ENCODE measurements around the gene ATP2C2.
A peak's percentile ranks its signal among the peaks of the same experiment; 100 is the strongest.

The ATP2C2 gene

GRCh38 chr16:84366208-84366607, 2.1 kb upstream of the ATP2C2 start:
- Mint-ChIP-seq H3K4me1 (peaks cover 10% of the 10 kb centered on the region), H3K36me3 (ENCODE audit: low read depth) (no peaks in the 10 kb centered on the region), H3K4me3 (no peak overlapping the region), H3K27ac (no peak overlapping the region), H3K27me3 (peaks cover 51% of the 10 kb centered on the region), H3K9me3 (no peaks in the 10 kb centered on the region)
- DNase-seq (no peak), ATAC-seq (no peak)

DNA sequence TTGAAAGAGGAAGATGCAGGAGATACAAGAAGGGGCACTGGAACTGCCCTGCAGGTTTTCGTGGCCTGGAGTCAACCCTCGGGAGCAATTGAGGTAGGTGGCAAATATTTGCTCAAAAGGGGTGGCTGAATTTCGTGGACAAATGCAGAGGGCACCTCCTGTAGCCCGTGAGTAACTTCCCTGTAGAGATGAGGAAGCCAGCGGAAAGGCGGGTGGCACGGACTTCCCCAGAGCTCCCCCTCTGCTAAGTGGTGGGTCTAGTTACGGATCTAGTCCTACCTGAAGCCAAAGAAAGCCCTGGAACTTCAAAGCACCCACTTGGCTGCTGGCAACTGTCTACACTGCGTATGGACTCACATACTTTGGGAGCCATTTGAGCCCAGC, 1.0 kb upstream of the ATP2C2 start:
- Mint-ChIP-seq H3K9me3 (no peaks in the 10 kb centered on the region), H3K27me3 (peaks cover 58% of the 10 kb centered on the region), H3K4me3 (no peak overlapping the region), H3K4me1 (peaks cover 6% of the 10 kb centered on the region), H3K27ac (no peak overlapping the region), H3K36me3 (ENCODE audit: low read depth) (no peaks in the 10 kb centered on the region)
- ATAC-seq, result no peak
- no peak for DNase-seq

GRCh38 chr16:84367750-84368307, 509 bp upstream of the ATP2C2 start:
- Mint-ChIP-seq H3K4me1 (peaks cover 6% of the 10 kb centered on the region), H3K27ac (no peak overlapping the region), H3K36me3 (ENCODE audit: low read depth) (no peaks in the 10 kb centered on the region), H3K9me3 (no peaks in the 10 kb centered on the region), H3K4me3 (no peak overlapping the region), H3K27me3 (peaks cover 58% of the 10 kb centered on the region)
- ATAC-seq (no peak), DNase-seq (no peak)

- no peak overlapping the region for H3K27ac Mint-ChIP-seq
- peaks cover 64% of the 10 kb centered on the region for H3K27me3 Mint-ChIP-seq
- ATAC-seq, result no peak
- H3K36me3 Mint-ChIP-seq (ENCODE audit: low read depth), result no peaks in the 10 kb centered on the region
- H3K9me3 Mint-ChIP-seq, result no peaks in the 10 kb centered on the region
- peaks cover 12% of the 10 kb centered on the region for H3K4me1 Mint-ChIP-seq
- DNase-seq, result no peak
- no peak overlapping the region for H3K4me3 Mint-ChIP-seq
Measured at GRCh38 chr16:84369105-84369504, 767 bp downstream of the ATP2C2 start.

- ATAC-seq, result no peak
- no peak overlapping the region for H3K27ac Mint-ChIP-seq
- no peak overlapping the region for H3K4me3 Mint-ChIP-seq
- no peaks in the 10 kb centered on the region for H3K9me3 Mint-ChIP-seq
- DNase-seq, result no peak
- peaks cover 14% of the 10 kb centered on the region for H3K4me1 Mint-ChIP-seq
- H3K27me3 Mint-ChIP-seq, result peaks cover 60% of the 10 kb centered on the region
- no peaks in the 10 kb centered on the region for H3K36me3 Mint-ChIP-seq (ENCODE audit: low read depth)
Measured at GRCh38 chr16:84369938-84370627, 1.7 kb downstream of the ATP2C2 start.

DNA sequence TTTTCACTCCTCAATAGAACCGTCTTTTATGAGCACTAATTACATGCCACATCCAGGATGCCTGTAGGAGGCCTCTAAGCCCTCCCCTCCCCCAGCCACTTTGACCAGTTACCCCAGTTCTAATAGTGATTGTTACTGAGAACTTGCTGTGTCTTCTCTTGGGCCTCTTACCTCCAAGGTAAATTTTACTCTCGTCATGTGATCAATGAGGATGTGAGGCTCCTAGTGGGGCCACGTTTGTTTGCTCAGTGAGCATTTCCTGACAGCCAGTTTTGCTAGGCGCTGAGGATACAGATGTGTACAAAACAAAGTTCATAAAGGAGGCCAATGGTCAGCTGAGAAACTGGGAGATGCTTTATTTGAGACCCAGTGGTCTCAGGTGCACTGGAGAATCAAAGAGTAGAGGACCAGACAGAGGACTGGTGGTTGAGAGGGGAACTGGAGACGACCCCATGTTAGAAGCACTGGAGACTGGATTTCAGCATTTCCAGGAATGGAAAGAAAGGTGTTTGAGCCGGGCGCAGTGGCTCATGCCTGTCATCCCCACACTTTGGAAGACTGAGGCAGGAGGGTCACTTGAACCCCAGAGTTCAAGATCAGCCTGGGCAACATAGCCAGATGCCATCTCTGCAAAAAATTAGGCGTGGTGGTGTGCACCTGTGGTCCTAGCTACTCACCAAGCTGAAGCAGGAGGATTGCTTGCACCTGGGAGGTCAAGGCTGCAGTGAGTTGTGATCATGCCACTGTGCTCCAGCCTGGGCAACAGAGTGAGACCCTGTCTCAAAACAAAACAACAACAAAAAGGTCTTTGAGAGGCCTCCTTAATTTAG, 2.6 kb downstream of the ATP2C2 start:
- H3K4me3 Mint-ChIP-seq, result no peak overlapping the region
- H3K9me3 Mint-ChIP-seq, result no peaks in the 10 kb centered on the region
- peaks cover 67% of the 10 kb centered on the region for H3K27me3 Mint-ChIP-seq
- H3K36me3 Mint-ChIP-seq (ENCODE audit: low read depth), result no peaks in the 10 kb centered on the region
- H3K4me1 Mint-ChIP-seq, result peaks cover 14% of the 10 kb centered on the region
- no peak overlapping the region for H3K27ac Mint-ChIP-seq
- ATAC-seq (no peak), DNase-seq (no peak)

- H3K27ac Mint-ChIP-seq, result no peak overlapping the region
- no peak overlapping the region for H3K4me3 Mint-ChIP-seq
- peaks cover 63% of the 10 kb centered on the region for H3K27me3 Mint-ChIP-seq
- ATAC-seq (no peak), DNase-seq (no peak)
- H3K4me1 Mint-ChIP-seq, result peaks cover 14% of the 10 kb centered on the region
- no peaks in the 10 kb centered on the region for H3K36me3 Mint-ChIP-seq (ENCODE audit: low read depth)
- no peaks in the 10 kb centered on the region for H3K9me3 Mint-ChIP-seq
Measured at GRCh38 chr16:84371553-84371865, 3.2 kb downstream of the ATP2C2 start.

GRCh38 chr16:84373907-84374489, 5.7 kb downstream of the ATP2C2 start:
- no peaks in the 10 kb centered on the region for H3K9me3 Mint-ChIP-seq
- H3K36me3 Mint-ChIP-seq (ENCODE audit: low read depth), result no peaks in the 10 kb centered on the region
- peak; percentile 12 for DNase-seq
- H3K27ac Mint-ChIP-seq, result peak overlapping the region; percentile 53
- no peak overlapping the region for H3K4me3 Mint-ChIP-seq
- H3K4me1 Mint-ChIP-seq, result peaks cover 12% of the 10 kb centered on the region
- peak; percentile 99 for ATAC-seq
- peaks cover 43% of the 10 kb centered on the region for H3K27me3 Mint-ChIP-seq

DNA sequence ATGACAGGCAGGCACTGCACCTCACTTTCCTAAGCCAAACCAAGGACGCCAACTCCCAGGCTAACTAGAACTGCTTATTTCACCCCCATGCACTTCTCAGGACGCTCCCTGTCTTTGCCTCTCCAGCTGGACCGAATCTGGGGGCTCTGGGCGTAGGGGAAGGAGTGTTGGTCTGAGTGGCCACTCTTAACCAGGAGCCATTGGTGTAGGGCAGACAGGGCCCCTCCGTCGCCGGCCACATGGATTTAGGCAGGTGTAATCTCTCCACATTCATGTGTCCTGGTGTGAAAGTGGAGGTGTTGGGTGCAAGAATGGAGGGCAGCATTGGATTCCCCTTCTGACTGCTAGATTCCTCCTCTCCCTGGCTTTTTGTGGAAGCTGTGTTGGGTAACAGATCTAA, 9.8 kb downstream of the ATP2C2 start:
- H3K27ac Mint-ChIP-seq, result no peak overlapping the region
- peaks cover 26% of the 10 kb centered on the region for H3K27me3 Mint-ChIP-seq
- DNase-seq (no peak), ATAC-seq (no peak)
- H3K36me3 Mint-ChIP-seq (ENCODE audit: low read depth), result no peaks in the 10 kb centered on the region
- H3K4me1 Mint-ChIP-seq, result peaks cover 19% of the 10 kb centered on the region
- H3K4me3 Mint-ChIP-seq, result no peak overlapping the region
- peaks cover 3% of the 10 kb centered on the region for H3K9me3 Mint-ChIP-seq

GRCh38 chr16:84378567-84378966, 10.2 kb downstream of the ATP2C2 start:
- ATAC-seq, result no peak

DNA sequence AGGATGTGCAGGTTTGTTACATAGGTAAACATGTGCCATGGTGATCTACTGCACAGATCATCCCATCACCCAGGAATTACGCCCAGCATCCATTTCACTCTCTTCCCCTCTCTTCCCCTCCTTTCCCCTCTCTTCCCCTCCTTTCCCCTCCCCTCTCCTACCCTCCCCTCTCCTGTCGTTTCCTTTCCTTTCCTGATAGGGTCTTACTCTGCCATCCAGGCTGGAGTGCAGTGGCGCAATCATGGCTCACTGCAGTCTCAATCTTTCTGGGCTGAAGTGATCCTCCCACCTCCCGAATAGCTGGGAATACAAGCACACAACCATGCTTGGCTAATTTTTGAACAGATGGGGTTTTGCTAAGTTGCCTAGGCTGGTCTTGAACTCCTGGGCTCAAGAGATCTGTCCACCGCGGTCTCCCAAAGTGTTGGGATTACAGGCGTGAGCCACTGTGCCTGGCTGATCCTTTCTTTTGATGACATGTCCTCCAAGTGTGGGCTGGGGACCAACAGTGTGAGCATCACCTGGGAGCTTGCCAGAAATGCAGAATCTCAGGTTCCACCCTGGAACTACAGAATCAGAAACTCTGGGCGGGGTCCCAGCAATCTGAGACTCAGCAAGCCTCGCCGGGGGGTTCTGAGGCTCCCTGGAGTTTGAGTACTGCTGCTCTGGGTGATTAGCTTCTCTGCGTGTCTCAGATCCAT, 10.8 kb downstream of the ATP2C2 start:
- Mint-ChIP-seq H3K4me3 (no peak overlapping the region), H3K27me3 (peaks cover 21% of the 10 kb centered on the region), H3K36me3 (ENCODE audit: low read depth) (no peaks in the 10 kb centered on the region), H3K27ac (no peak overlapping the region), H3K9me3 (peaks cover 4% of the 10 kb centered on the region), H3K4me1 (peaks cover 12% of the 10 kb centered on the region)
- no peak for DNase-seq
- ATAC-seq, result no peak

More at GRCh38 chr16:84378567-84378966, 10.2 kb downstream of the ATP2C2 start:
- H3K27ac Mint-ChIP-seq, result no peak overlapping the region
- H3K27me3 Mint-ChIP-seq, result peaks cover 23% of the 10 kb centered on the region
- H3K4me1 Mint-ChIP-seq, result peaks cover 18% of the 10 kb centered on the region
- DNase-seq, result no peak
- H3K9me3 Mint-ChIP-seq, result peaks cover 3% of the 10 kb centered on the region
- no peak overlapping the region for H3K4me3 Mint-ChIP-seq
- H3K36me3 Mint-ChIP-seq (ENCODE audit: low read depth), result no peaks in the 10 kb centered on the region

DNA sequence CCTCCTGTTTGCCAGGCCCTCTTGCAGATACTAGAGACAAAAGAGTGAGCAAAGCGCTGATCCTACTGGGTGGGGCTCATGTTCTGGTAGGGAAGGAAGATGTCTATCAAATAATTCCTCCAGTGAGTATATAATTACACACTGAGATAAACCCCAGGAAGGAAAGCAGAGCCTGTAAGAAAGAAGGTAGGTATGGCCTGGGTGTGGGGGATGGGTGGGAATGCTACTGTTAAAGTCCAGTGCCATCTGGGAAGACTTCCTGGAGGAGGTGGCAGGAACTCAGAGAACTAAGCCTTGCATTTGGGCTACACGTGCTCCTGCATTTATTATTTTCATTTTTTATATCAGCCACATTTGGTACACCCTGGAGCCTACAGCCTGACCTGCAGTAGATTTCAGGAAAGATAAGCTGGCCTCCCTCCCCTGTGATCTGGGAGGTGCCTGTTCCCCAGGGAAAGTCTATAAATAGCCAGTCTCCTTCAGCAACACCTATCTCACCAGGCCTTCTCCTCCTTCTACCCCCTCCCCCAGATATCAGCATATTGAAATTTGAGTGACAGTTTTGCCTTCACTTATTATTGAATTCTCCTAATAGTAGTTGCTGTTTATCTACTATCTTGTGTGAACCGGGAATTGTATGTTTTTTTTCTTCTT, 11.5 kb downstream of the ATP2C2 start:
- no peak for ATAC-seq
- no peak for DNase-seq
- Mint-ChIP-seq H3K9me3 (peaks cover 9% of the 10 kb centered on the region), H3K36me3 (ENCODE audit: low read depth) (no peaks in the 10 kb centered on the region), H3K27me3 (peaks cover 22% of the 10 kb centered on the region), H3K27ac (no peak overlapping the region), H3K4me3 (no peak overlapping the region), H3K4me1 (peaks cover 11% of the 10 kb centered on the region)

DNA sequence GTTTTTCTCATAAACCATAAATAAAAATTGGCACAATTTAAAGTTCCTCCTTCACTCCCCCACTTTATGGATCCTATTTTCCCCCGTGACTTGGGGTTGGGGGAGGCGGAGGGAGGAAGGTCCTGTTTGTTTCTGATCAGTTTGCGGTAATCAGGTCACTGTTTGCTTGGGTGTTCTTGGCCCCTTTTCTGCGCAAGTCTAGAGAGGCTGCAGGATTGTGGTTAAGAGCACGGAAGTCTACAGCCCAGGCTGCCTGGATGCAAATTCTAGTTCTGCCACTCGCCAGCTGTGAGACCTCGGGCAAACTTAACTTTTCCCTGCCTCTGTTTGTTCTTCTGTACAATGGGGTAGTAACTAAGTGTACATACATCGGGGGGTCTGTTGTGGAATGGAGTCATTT, 12.1 kb downstream of the ATP2C2 start:
- peaks cover 15% of the 10 kb centered on the region for H3K9me3 Mint-ChIP-seq
- DNase-seq, result no peak
- no peak overlapping the region for H3K4me3 Mint-ChIP-seq
- peaks cover 11% of the 10 kb centered on the region for H3K4me1 Mint-ChIP-seq
- no peaks in the 10 kb centered on the region for H3K36me3 Mint-ChIP-seq (ENCODE audit: low read depth)
- H3K27me3 Mint-ChIP-seq, result peaks cover 21% of the 10 kb centered on the region
- peak; percentile 69 for ATAC-seq
- no peak overlapping the region for H3K27ac Mint-ChIP-seq

- Mint-ChIP-seq H3K27ac (no peak overlapping the region), H3K4me1 (peaks cover 11% of the 10 kb centered on the region), H3K9me3 (peaks cover 16% of the 10 kb centered on the region), H3K4me3 (no peak overlapping the region), H3K27me3 (peaks cover 14% of the 10 kb centered on the region), H3K36me3 (ENCODE audit: low read depth) (no peaks in the 10 kb centered on the region)
- DNase-seq (no peak), ATAC-seq (no peak)
Measured at GRCh38 chr16:84382396-84382795, 14.1 kb downstream of the ATP2C2 start.
